Measurements from ENCODE around the gene LDB1.

DNA sequence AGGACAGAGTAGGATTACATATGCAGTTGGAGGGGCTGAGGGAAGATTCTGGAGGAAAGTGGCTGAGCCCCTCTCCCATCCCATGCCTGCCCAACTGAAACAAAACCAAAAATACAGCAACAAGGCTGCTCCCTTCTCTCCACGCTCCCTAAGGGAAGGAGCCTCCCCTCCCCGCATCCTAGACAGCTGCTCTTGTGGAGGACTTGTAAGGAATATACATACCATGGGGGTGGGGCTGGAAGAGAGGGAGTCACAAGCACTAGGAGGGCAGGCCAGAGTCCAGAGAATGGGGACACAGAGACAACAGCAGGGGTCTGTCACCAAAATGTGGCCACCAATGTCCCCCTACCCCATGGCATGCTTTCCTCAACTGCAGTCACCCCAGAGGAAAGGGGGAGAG is 13.2 kb downstream of the LDB1 start:
- no peak for TF ChIP-seq CREB1 (IDR thresholded peaks at IDR 0.05; ENCODE audit: low read depth)
- TF ChIP-seq, protein P1, sequence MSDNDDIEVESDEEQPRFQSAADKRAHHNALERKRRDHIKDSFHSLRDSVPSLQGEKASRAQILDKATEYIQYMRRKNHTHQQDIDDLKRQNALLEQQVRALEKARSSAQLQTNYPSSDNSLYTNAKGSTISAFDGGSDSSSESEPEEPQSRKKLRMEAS (IDR thresholded peaks at IDR 0.05): no peak
- no peak for TF ChIP-seq EP300 (IDR thresholded peaks at IDR 0.05; ENCODE audit: borderline replicate concordance)
- no peak for TF ChIP-seq CEBPB (IDR thresholded peaks at IDR 0.05)

Data from Ishikawa (cell line).